Panc1 (cell line): ENCODE data around the gene ELOB. TPM values are rescaled to one million over a fixed set of nuclear protein-coding genes. Genes with fewer than 3 reads are reported as not detected.

Experiments
- ATAC-seq: fragments of 200-7000 bp; cut with Tn5 transposase; 2 replicates; pipeline ENCODE4 v1.9.1; 2020; ENCODE audit warnings: mild to moderate bottlenecking, moderate library complexity
- BruUV-seq: library from RNA; stranded (reverse); fragments of 400-500 nt; replicated peaks from 2 replicates; lab custom pipeline; 2021; lab: Mats Ljungman, UMichigan
- CTCF ChIA-PET: fragments of 300-600 bp; sonication (Branson Sonifier 250); formaldehyde crosslinking; loops from one replicate; lab custom pipeline; 2022; ENCODE audit warnings: antibody characterized with exemption; lab: Charles Lee
- POLR2A ChIA-PET: fragments of 300-600 bp; sonication (Branson Sonifier 250); formaldehyde crosslinking; loops from one replicate; lab custom pipeline; 2022; ENCODE audit warnings: antibody characterized with exemption; lab: Charles Lee
- DNase-seq: peaks from one replicate; pipeline ENCODE4 v3.0.0-alpha.2; 2010; ENCODE audit warnings: low read depth, low spot score
- H3K27ac ChIP-seq: 2 replicates; pipeline ENCODE4 v1.5.1; 2011; ENCODE audit warnings: mild to moderate bottlenecking, low read length, inconsistent platforms
- H3K27me3 ChIP-seq: fragments of 200-500 bp; sonication (Bioruptor generic); 2 replicates; pipeline ENCODE4 v1.6.0; 2014; ENCODE audit warnings: low read length, inconsistent platforms; ENCODE audit not compliant: control insufficient read depth, insufficient read depth
- H3K36me3 ChIP-seq: fragments of 200-500 bp; sonication (Bioruptor generic); 2 replicates; pipeline ENCODE4 v1.5.1; 2014; ENCODE audit warnings: inconsistent platforms, mild to moderate bottlenecking, low read length, moderate library complexity; ENCODE audit not compliant: control insufficient read depth, insufficient read depth
- H3K4me1 ChIP-seq: 2 replicates; pipeline ENCODE4 v1.5.1; 2011; ENCODE audit warnings: inconsistent platforms, mild to moderate bottlenecking, low read length, moderate library complexity; ENCODE audit not compliant: control insufficient read depth, insufficient read depth
- H3K4me3 ChIP-seq, 2 experiments: 2 replicates each; pipeline ENCODE4 v1.5.1; 2011 to 2012; ENCODE audit warnings: low read depth in 2 of 2, low read length in 2 of 2, mild to moderate bottlenecking in 2 of 2, inconsistent platforms in 1 of 2, moderate library complexity in 1 of 2
- H3K9me3 ChIP-seq: fragments of 200-500 bp; sonication (Bioruptor generic); 2 replicates; pipeline ENCODE4 v1.5.1; 2014; ENCODE audit warnings: low read depth, mild to moderate bottlenecking, inconsistent platforms, low read length, moderate library complexity; ENCODE audit not compliant: control insufficient read depth, insufficient read depth
- CTCF ChIP-seq: fragments of 450-650 bp; IDR thresholded peaks from 2 replicates; pipeline ENCODE4 v1.5.1; 2017; ENCODE audit warnings: mild to moderate bottlenecking
- POLR2AphosphoS5 ChIP-seq: IDR thresholded peaks from 2 replicates; pipeline ENCODE4 v1.6.1; 2012; ENCODE audit warnings: mild to moderate bottlenecking, low read depth, low read length, moderate library complexity
- REST ChIP-seq, 2 experiments: IDR thresholded peaks; 2 replicates each; pipeline ENCODE4 v1.6.1; 2011 to 2012; ENCODE audit warnings: low read depth in 2 of 2, control low read depth in 1 of 2, low read length in 1 of 2, mild to moderate bottlenecking in 1 of 2, moderate library complexity in 1 of 2; ENCODE audit not compliant: insufficient read depth in 1 of 2
- SIN3A ChIP-seq: IDR thresholded peaks from 2 replicates; pipeline ENCODE4 v1.6.1; 2012; ENCODE audit warnings: low read depth, mild to moderate bottlenecking, low read length, moderate library complexity, borderline replicate concordance; ENCODE audit not compliant: insufficient read depth
- TCF7L2 ChIP-seq: IDR thresholded peaks from 2 replicates; pipeline ENCODE4 v1.6.1; 2011; ENCODE audit warnings: mild to moderate bottlenecking, low read depth, low read length, inconsistent platforms
- in situ Hi-C: cut with HindIII; loops from 2 replicates; pipeline ENCODE4 v1.10.0; 2016; ENCODE audit warnings: low sequenced_read_pairs, low pct_unique_long_range_greater_than_20kb
- intact Hi-C: fragments of 100-400 bp; cut with micrococcal nuclease; formaldehyde crosslinking; loops from one replicate; pipeline ENCODE4 v1.10.0; 2022; ENCODE audit not compliant: unreplicated experiment
- total RNA-seq: library from RNA; stranded (reverse); gene quantifications from one replicate; pipeline ENCODE4 v1.2.1, GENCODE V29; 2021; ENCODE audit not compliant: unreplicated experiment

ELOB gene
- total RNA-seq, 1 experiment from 2014 or later: 642 TPM

- no peak for DNase-seq
- POLR2A ChIA-PET: no interaction called here
- peaks cover 24% of the 10 kb centered on the region for H3K4me1 ChIP-seq
- intact Hi-C loops (no loop called here), in situ Hi-C loops (no loop called here)
- ATAC-seq: no peak
- no TSS peak for BruUV-seq
- H3K27ac ChIP-seq: no peak overlapping the region
- CTCF ChIA-PET: no interaction called here
- no peaks in the 10 kb centered on the region for H3K9me3 ChIP-seq
- TF ChIP-seq TCF7L2: no peak
- TF ChIP-seq SIN3A: no peak
- no peak for TF ChIP-seq REST (IDR thresholded peaks at IDR 0.05; ENCODE audit: insufficient read depth in 1 of 2, low read depth in 2 of 2, low read length in 1 of 2)
- H3K4me3 ChIP-seq: no peak overlapping the region
- no peaks in the 10 kb centered on the region for H3K27me3 ChIP-seq
- H3K36me3 ChIP-seq: no peaks in the 10 kb centered on the region
Observed at GRCh38 chr16:2818272-2818876, 41.3 kb upstream of the ELOB start.

GRCh38 chr16:2817340-2818271, 40.5 kb upstream of the ELOB start:
- in situ Hi-C loops: no loop called here
- H3K36me3 ChIP-seq: no peaks in the 10 kb centered on the region
- no peak for TF ChIP-seq POLR2AphosphoS5
- no peak for TF ChIP-seq TCF7L2
- no peak for TF ChIP-seq SIN3A
- no peak for TF ChIP-seq CTCF
- no peak for TF ChIP-seq REST (IDR thresholded peaks at IDR 0.05; ENCODE audit: insufficient read depth in 1 of 2, low read depth in 2 of 2, low read length in 1 of 2)
- BruUV-seq: no TSS peak
- POLR2A ChIA-PET: no interaction called here
- DNase-seq (no peak), ATAC-seq (no peak)
- H3K27ac ChIP-seq: no peak overlapping the region
- H3K9me3 ChIP-seq: no peaks in the 10 kb centered on the region
- H3K4me1 ChIP-seq: peaks cover 21% of the 10 kb centered on the region
- CTCF ChIA-PET: no interaction called here
- H3K27me3 ChIP-seq: no peaks in the 10 kb centered on the region
- intact Hi-C loops: no loop called here
- no peak overlapping the region for H3K4me3 ChIP-seq
